Measurements from ENCODE around the gene PKN2.

Gene PKN2

DNA sequence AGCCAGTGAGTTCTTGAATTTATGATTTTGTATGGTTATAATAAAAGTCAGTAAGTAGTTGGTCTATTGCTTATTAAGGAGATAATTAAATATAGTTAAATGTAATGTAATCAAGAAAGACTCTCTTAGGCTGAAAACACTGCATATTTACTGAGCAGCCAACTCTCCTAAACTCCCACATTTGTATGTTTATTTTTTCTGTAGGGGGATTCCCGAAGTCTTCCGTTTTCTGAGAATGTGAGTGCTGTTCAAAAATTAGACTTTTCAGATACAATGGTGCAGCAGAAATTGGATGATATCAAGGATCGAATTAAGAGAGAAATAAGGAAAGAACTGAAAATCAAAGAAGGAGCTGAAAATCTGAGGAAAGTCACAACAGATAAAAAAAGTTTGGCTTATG, 56.7 kb downstream of the PKN2 start:
- TF ChIP-seq, protein P1, sequence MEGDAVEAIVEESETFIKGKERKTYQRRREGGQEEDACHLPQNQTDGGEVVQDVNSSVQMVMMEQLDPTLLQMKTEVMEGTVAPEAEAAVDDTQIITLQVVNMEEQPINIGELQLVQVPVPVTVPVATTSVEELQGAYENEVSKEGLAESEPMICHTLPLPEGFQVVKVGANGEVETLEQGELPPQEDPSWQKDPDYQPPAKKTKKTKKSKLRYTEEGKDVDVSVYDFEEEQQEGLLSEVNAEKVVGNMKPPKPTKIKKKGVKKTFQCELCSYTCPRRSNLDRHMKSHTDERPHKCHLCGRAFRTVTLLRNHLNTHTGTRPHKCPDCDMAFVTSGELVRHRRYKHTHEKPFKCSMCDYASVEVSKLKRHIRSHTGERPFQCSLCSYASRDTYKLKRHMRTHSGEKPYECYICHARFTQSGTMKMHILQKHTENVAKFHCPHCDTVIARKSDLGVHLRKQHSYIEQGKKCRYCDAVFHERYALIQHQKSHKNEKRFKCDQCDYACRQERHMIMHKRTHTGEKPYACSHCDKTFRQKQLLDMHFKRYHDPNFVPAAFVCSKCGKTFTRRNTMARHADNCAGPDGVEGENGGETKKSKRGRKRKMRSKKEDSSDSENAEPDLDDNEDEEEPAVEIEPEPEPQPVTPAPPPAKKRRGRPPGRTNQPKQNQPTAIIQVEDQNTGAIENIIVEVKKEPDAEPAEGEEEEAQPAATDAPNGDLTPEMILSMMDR (IDR thresholded peaks at IDR 0.05), result no peak
- Histone ChIP-seq H3K27me3 (no peaks in the 10 kb centered on the region), H3K9me3 (no peaks in the 10 kb centered on the region), H3K27ac (no peak overlapping the region), H3K4me3 (ENCODE audit: low read depth in 1 of 2, low read length in 1 of 2) (no peak overlapping the region), H3K36me3 (peaks cover 29% of the 10 kb centered on the region), H3K4me1 (ENCODE audit: control insufficient read depth in 1 of 2, insufficient read depth in 1 of 2, low read depth in 1 of 2, low read length in 1 of 2) (peaks cover 0 to 4% of the 10 kb centered on the region in 2 experiments)

GRCh38 chr1:88741413-88741812, 57.3 kb downstream of the PKN2 start:
- TF ChIP-seq, protein P1 (IDR thresholded peaks at IDR 0.05), result no peak

DNA sequence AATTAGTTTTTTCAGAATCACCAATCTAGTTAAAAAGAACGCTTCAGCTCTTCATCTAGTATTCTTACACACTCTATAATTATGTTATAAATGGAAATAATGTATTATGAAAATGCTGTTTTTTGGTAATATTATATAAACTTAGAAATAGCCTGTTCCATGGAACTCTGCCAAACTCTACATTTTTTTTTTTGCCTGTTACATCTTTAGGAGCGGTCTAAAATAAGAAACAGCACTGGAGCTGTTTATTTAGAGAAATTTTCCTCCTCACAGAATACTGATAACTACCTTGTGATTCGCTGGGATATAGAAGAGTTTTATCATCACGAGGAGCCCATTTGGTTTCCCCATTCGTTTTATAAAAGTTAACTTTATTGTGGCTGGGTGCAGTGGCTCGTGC, 58.5 kb downstream of the PKN2 start:
- no peaks in the 10 kb centered on the region for H3K27me3 ChIP-seq
- H3K9me3 ChIP-seq, result no peaks in the 10 kb centered on the region
- peaks cover 29% of the 10 kb centered on the region for H3K36me3 ChIP-seq
- TF ChIP-seq, protein P1 (IDR thresholded peaks at IDR 0.05), result no peak
- H3K4me1 ChIP-seq (ENCODE audit: control insufficient read depth in 1 of 2, insufficient read depth in 1 of 2, low read depth in 1 of 2, low read length in 1 of 2), result peaks cover 3 to 7% of the 10 kb centered on the region in 2 experiments
- H3K4me3 ChIP-seq (ENCODE audit: low read depth in 1 of 2, low read length in 1 of 2), result no peak overlapping the region
- no peak overlapping the region for H3K27ac ChIP-seq

More at GRCh38 chr1:88741413-88741812, 57.3 kb downstream of the PKN2 start:
- no peaks in the 10 kb centered on the region for H3K9me3 ChIP-seq
- H3K27me3 ChIP-seq, result no peaks in the 10 kb centered on the region
- H3K4me1 ChIP-seq (ENCODE audit: control insufficient read depth in 1 of 2, insufficient read depth in 1 of 2, low read depth in 1 of 2, low read length in 1 of 2), result peaks cover 0 to 3% of the 10 kb centered on the region in 2 experiments
- peaks cover 29% of the 10 kb centered on the region for H3K36me3 ChIP-seq
- H3K27ac ChIP-seq, result no peak overlapping the region
- no peak overlapping the region for H3K4me3 ChIP-seq (ENCODE audit: low read depth in 1 of 2, low read length in 1 of 2)

GRCh38 chr1:88744142-88744541, 60.1 kb downstream of the PKN2 start:
- TF ChIP-seq, protein P1 (IDR thresholded peaks at IDR 0.05), result no peak
- Histone ChIP-seq H3K27ac (peak overlapping the region; percentile 2), H3K9me3 (no peaks in the 10 kb centered on the region), H3K27me3 (no peaks in the 10 kb centered on the region), H3K4me3 (ENCODE audit: low read depth in 1 of 2, low read length in 1 of 2) (no peak overlapping the region), H3K36me3 (peaks cover 29% of the 10 kb centered on the region), H3K4me1 (ENCODE audit: control insufficient read depth in 1 of 2, insufficient read depth in 1 of 2, low read depth in 1 of 2, low read length in 1 of 2) (peaks cover 3 to 7% of the 10 kb centered on the region in 2 experiments)

DNA sequence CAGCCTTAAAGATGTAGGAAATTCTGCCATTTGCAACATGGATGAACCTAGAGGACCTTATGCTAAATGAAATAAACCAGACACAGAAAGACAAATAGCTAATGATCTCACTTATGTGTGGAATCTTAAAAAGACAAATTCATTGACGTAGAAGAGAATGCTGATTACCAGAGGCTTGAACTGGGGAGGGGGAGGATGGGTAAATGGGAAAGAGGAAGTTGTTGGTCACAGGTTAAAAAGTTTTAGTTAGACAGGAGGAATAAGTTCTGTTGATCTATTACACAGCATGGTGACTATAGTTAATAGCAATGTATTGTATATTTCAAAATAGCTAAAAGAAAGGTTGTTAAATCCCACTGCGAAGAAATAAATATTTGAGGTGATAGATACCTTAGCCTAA, 62.8 kb downstream of the PKN2 start:
- TF ChIP-seq, protein P1 (IDR thresholded peaks at IDR 0.05), result no peak
- no peak overlapping the region for H3K4me3 ChIP-seq (ENCODE audit: low read depth in 1 of 2, low read length in 1 of 2)
- H3K27me3 ChIP-seq, result no peaks in the 10 kb centered on the region
- peak overlapping the region; percentile 41 for H3K27ac ChIP-seq
- peaks cover 23% of the 10 kb centered on the region for H3K36me3 ChIP-seq
- no peaks in the 10 kb centered on the region for H3K9me3 ChIP-seq
- peaks cover 3 to 7% of the 10 kb centered on the region in 2 experiments for H3K4me1 ChIP-seq (ENCODE audit: control insufficient read depth in 1 of 2, insufficient read depth in 1 of 2, low read depth in 1 of 2, low read length in 1 of 2)

- no peaks in the 10 kb centered on the region for H3K9me3 ChIP-seq
- peaks cover 3 to 7% of the 10 kb centered on the region in 2 experiments for H3K4me1 ChIP-seq (ENCODE audit: control insufficient read depth in 1 of 2, insufficient read depth in 1 of 2, low read depth in 1 of 2, low read length in 1 of 2)
- H3K4me3 ChIP-seq (ENCODE audit: low read depth in 1 of 2, low read length in 1 of 2), result no peak overlapping the region
- H3K27ac ChIP-seq, result no peak overlapping the region
- peaks cover 18% of the 10 kb centered on the region for H3K36me3 ChIP-seq
- TF ChIP-seq, protein P1 (IDR thresholded peaks at IDR 0.05), result no peak
- H3K27me3 ChIP-seq, result no peaks in the 10 kb centered on the region
These were observed 67.6 kb downstream of the PKN2 start for GRCh38 chr1:88751714-88752113.

Data from neutrophil (primary cell).